Measurements from ENCODE around the gene PRSS50. TPM values are rescaled to one million over a fixed set of nuclear protein-coding genes. Genes with fewer than 3 reads are reported as not detected.
A peak's percentile ranks its signal among the peaks of the same experiment; 100 is the strongest.

Gene PRSS50
- total RNA-seq, 1 experiment from 2014 or later, result 0.70 TPM

DNA sequence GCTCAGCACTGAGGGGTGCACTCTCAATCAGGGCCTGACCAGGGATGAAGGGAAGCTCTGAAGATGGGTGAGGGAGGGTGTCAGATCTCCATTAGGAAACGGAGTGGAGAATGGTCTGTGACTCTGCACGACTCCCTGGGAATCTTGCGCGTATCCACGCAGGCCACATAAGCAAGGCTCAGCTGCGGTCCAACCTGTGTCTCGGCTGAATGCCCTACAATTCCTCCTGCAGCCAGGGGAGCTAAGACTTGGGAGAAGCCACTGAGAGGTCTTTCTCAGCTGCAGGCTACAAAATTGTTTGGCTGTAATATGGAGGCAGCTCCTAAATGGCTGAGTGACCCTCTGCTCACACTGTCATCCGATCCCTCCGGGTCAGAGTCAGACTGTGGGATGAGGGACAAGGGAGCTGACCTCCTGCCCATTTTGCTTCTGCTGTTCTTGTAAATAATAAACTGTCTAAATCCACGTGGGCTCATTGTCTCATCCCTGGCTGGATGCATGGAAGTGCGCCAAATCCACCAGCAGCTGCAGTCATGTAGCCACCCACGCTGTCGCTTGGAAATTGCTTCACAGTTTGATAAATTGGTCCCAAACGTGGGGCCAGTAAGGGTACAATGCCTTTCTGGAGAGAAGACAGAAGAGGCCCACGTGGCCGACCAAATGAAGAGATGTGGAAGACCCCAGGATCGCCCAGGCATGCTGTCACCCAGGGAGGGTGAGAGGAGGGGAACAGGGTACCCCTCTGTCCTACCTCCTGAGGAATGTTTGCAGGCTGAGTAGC is 54.7 kb downstream of the PRSS50 start:
- TF ChIP-seq RELA (CRISPR knock-in tag; IDR thresholded peaks at IDR 0.05; ENCODE audit: borderline replicate concordance) (no peak), ZBTB21 (CRISPR knock-in tag; IDR thresholded peaks at IDR 0.05; ENCODE audit: borderline replicate concordance) (0 out of 2 replicates have a peak, but pooled peaks have one; percentile 37), ZMAT4 (CRISPR knock-in tag; IDR thresholded peaks at IDR 0.05) (no peak), ZNF232 (CRISPR knock-in tag; IDR thresholded peaks at IDR 0.05) (no peak), IRF1 (CRISPR knock-in tag; IDR thresholded peaks at IDR 0.05) (no peak), SMAD3 (CRISPR knock-in tag; IDR thresholded peaks at IDR 0.05; ENCODE audit: borderline replicate concordance) (no peak)
- TF ChIP-seq, protein P1, sequence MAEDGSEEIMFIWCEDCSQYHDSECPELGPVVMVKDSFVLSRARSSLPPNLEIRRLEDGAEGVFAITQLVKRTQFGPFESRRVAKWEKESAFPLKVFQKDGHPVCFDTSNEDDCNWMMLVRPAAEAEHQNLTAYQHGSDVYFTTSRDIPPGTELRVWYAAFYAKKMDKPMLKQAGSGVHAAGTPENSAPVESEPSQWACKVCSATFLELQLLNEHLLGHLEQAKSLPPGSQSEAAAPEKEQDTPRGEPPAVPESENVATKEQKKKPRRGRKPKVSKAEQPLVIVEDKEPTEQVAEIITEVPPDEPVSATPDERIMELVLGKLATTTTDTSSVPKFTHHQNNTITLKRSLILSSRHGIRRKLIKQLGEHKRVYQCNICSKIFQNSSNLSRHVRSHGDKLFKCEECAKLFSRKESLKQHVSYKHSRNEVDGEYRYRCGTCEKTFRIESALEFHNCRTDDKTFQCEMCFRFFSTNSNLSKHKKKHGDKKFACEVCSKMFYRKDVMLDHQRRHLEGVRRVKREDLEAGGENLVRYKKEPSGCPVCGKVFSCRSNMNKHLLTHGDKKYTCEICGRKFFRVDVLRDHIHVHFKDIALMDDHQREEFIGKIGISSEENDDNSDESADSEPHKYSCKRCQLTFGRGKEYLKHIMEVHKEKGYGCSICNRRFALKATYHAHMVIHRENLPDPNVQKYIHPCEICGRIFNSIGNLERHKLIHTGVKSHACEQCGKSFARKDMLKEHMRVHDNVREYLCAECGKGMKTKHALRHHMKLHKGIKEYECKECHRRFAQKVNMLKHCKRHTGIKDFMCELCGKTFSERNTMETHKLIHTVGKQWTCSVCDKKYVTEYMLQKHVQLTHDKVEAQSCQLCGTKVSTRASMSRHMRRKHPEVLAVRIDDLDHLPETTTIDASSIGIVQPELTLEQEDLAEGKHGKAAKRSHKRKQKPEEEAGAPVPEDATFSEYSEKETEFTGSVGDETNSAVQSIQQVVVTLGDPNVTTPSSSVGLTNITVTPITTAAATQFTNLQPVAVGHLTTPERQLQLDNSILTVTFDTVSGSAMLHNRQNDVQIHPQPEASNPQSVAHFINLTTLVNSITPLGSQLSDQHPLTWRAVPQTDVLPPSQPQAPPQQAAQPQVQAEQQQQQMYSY (CRISPR knock-in tag; IDR thresholded peaks at IDR 0.05), result no peak
- POLR2A ChIA-PET, result no interaction called here
- no peaks in the 10 kb centered on the region; the same call in 1 of the 2 replicates for H3K27me3 Mint-ChIP-seq (ENCODE audit: low read depth)
- no peaks in the 10 kb centered on the region for H3K36me3 Mint-ChIP-seq
- no peak overlapping the region for H3K4me3 Mint-ChIP-seq
- ATAC-seq, result no peak
- peaks cover 55% of the 10 kb centered on the region for H3K4me1 Mint-ChIP-seq
- DNase-seq (ENCODE audit: low spot score), result no peak
- H3K27ac Mint-ChIP-seq, result no peak overlapping the region; the same call in 1 of the 2 replicates
- CTCF ChIA-PET, result interaction anchor here (0.8 to 5.5 kb wide), 16 partner anchors 30 to 336 kb away, joined by 3 to 33 read pairs (median 6); partner anchors contain the start of genes ALS2CL and PRSS50
- H3K9me3 Mint-ChIP-seq, result no peaks in the 10 kb centered on the region

Other genes with a start within 250 kb of the PRSS50 start
- gene RTP3, start 219.9 kb downstream of the PRSS50 start, total RNA-seq (2021), result not detected in 3 replicates
- 4.0 to 4.9 TPM (median 4.9 TPM) in 3 replicates for gene LRRC2, start 151.6 kb downstream of the PRSS50 start, total RNA-seq (2021)
- 0.09 to 0.14 TPM (median 0.13 TPM) in 3 replicates for gene FAM240A, start 105.3 kb downstream of the PRSS50 start, total RNA-seq (2021)
- 10.2 to 12.6 TPM (median 11.5 TPM) in 3 replicates for gene ALS2CL, start 24.2 kb downstream of the PRSS50 start, total RNA-seq (2021)
- 0.57 to 1.3 TPM (median 0.69 TPM) in 3 replicates for gene TMIE, start 16.5 kb downstream of the PRSS50 start, total RNA-seq (2021)
- 0.31 TPM in 1 of 3 replicates, not detected in the others for gene MYL3, start 145.6 kb upstream of the PRSS50 start, total RNA-seq (2021)
- gene PTH1R, start 159.9 kb upstream of the PRSS50 start, total RNA-seq (2021), result 4.0 to 12.0 TPM (median 5.6 TPM) in 3 replicates